Gastrocnemius medialis (tissue), 4 donors: ENCODE data around the gene SLC6A14. TPM values are rescaled to one million over a fixed set of nuclear protein-coding genes. Genes with fewer than 3 reads are reported as not detected.

ENCODE experiments used
- ATAC-seq, 2 donors: fragments of 150-250 bp; one replicate each; pipeline ENCODE4 v1.9.1; 2016
- DNase-seq, 2 donors: peaks; one replicate each; pipeline ENCODE4 v3.0.0-alpha.2; 2019
- H3K27ac ChIP-seq, 4 donors: fragments of 200-600 bp; sonication (generic); 1 replicate in 1 of 4; 2 replicates in 3 of 4; pipeline ENCODE4 v1.5.1; 2016 to 2018; ENCODE audit warnings: mild to moderate bottlenecking in 2 of 4, moderate library complexity in 1 of 4
- H3K27me3 ChIP-seq, 3 donors: fragments of 200-600 bp; sonication (generic) in 2 of 3; 1 replicate in 1 of 3; 2 replicates in 2 of 3; pipeline versions ENCODE4 v1.5.1 to v1.6.0; 2016 to 2019; ENCODE audit warnings: mild to moderate bottlenecking in 1 of 3, moderate library complexity in 1 of 3
- H3K36me3 ChIP-seq, 2 donors: fragments of 200-600 bp; sonication (generic) in 1 of 2; one replicate each; pipeline ENCODE4 v1.5.1; 2017 to 2018
- H3K4me1 ChIP-seq, 2 donors: fragments of 200-600 bp; sonication (generic) in 1 of 2; one replicate each; pipeline ENCODE4 v1.5.1; 2016 to 2017; ENCODE audit warnings: mild to moderate bottlenecking in 2 of 2
- H3K4me3 ChIP-seq, 4 donors: fragments of 200-600 bp; sonication (generic) in 3 of 4; 1 replicate in 1 of 4; 2 replicates in 3 of 4; pipeline ENCODE4 v1.5.1; 2016 to 2019; ENCODE audit warnings: mild to moderate bottlenecking in 2 of 4
- H3K9me3 ChIP-seq, 3 donors: fragments of 200-600 bp; sonication (generic) in 2 of 3; 1 replicate in 1 of 3; 2 replicates in 2 of 3; pipeline ENCODE4 v1.5.1; 2016 to 2019
- POLR2A ChIP-seq, 2 donors: fragments of 450-650 bp; IDR thresholded peaks; one replicate each; pipeline ENCODE4 v1.6.1; 2017; ENCODE audit warnings: antibody characterized with exemption in 2 of 2, mild to moderate bottlenecking in 2 of 2, moderate library complexity in 2 of 2
- in situ Hi-C, 4 donors: fragments of 200-750 bp; cut with MboI; loops; one replicate each; pipeline versions ENCODE4 v1.15.0 to v1.8.0; 2017; ENCODE audit warnings: low sequenced_read_pairs in 4 of 4
- intact Hi-C: fragments of 100-400 bp; cut with DNase I; formaldehyde crosslinking; loops from one replicate; pipeline ENCODE4 v1.15.1; 2023; ENCODE audit warnings: low total_unique reads
- total RNA-seq, 4 donors: library from RNA; depleted of rRNA; stranded (reverse); fragments of >200 nt; gene quantifications; one replicate each; pipeline versions ENCODE4 v1.1.0 to v1.2.3, GENCODE V29; 2016
- TF ChIP-seq, protein P1 (sequence below), 5 experiments: fragments of 450-650 bp in 3 of 5; fragments of 200-600 bp in 2 of 5; sonication (generic) in 2 of 5; IDR thresholded peaks in 4 of 5; conservative IDR thresholded peaks in 1 of 5; 1 replicate in 4 of 5; 2 replicates in 1 of 5; pipeline ENCODE4 v1.5.1; 2016 to 2019; ENCODE audit warnings: antibody characterized with exemption in 5 of 5, mild to moderate bottlenecking in 3 of 5, moderate library complexity in 3 of 5

Gene SLC6A14
- total RNA-seq, 4 donors from 2014 or later, result not detected

GRCh38 chrX:116413273-116413672, 23.1 kb upstream of the SLC6A14 start:
- ATAC-seq, result no peak
- Histone ChIP-seq H3K27me3 (no peaks in the 10 kb centered on the region), H3K4me1 (no peaks in the 10 kb centered on the region), H3K4me3 (no peak overlapping the region), H3K9me3 (no peaks in the 10 kb centered on the region), H3K27ac (no peak overlapping the region), H3K36me3 (no peaks in the 10 kb centered on the region)
- in situ Hi-C loops, result no loop called here
- intact Hi-C loops, result no loop called here
- no peak for TF ChIP-seq POLR2A (IDR thresholded peaks at IDR 0.05)
- TF ChIP-seq, protein P1, sequence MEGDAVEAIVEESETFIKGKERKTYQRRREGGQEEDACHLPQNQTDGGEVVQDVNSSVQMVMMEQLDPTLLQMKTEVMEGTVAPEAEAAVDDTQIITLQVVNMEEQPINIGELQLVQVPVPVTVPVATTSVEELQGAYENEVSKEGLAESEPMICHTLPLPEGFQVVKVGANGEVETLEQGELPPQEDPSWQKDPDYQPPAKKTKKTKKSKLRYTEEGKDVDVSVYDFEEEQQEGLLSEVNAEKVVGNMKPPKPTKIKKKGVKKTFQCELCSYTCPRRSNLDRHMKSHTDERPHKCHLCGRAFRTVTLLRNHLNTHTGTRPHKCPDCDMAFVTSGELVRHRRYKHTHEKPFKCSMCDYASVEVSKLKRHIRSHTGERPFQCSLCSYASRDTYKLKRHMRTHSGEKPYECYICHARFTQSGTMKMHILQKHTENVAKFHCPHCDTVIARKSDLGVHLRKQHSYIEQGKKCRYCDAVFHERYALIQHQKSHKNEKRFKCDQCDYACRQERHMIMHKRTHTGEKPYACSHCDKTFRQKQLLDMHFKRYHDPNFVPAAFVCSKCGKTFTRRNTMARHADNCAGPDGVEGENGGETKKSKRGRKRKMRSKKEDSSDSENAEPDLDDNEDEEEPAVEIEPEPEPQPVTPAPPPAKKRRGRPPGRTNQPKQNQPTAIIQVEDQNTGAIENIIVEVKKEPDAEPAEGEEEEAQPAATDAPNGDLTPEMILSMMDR (IDR thresholded peaks at IDR 0.05 in 4 of 5, conservative IDR thresholded peaks at IDR 0.05 in 1 of 5), result no peak
- DNase-seq, result no peak

- TF ChIP-seq POLR2A (IDR thresholded peaks at IDR 0.05), result no peak
- TF ChIP-seq, protein P1 (IDR thresholded peaks at IDR 0.05 in 4 of 5, conservative IDR thresholded peaks at IDR 0.05 in 1 of 5), result no peak
- H3K4me3 ChIP-seq, result no peak overlapping the region
- no peak overlapping the region for H3K27ac ChIP-seq
- no peak for DNase-seq
- no peaks in the 10 kb centered on the region for H3K27me3 ChIP-seq
- in situ Hi-C loops (no loop called here), intact Hi-C loops (no loop called here)
- no peaks in the 10 kb centered on the region for H3K4me1 ChIP-seq
- no peaks in the 10 kb centered on the region for H3K36me3 ChIP-seq
- H3K9me3 ChIP-seq, result no peaks in the 10 kb centered on the region
- no peak for ATAC-seq
Observed at GRCh38 chrX:116417214-116417613, 19.2 kb upstream of the SLC6A14 start.

GRCh38 chrX:116417968-116418367, 18.4 kb upstream of the SLC6A14 start:
- ATAC-seq, result no peak
- H3K27me3 ChIP-seq, result no peaks in the 10 kb centered on the region
- no peak for DNase-seq
- no peaks in the 10 kb centered on the region for H3K4me1 ChIP-seq
- no peaks in the 10 kb centered on the region for H3K36me3 ChIP-seq
- in situ Hi-C loops (no loop called here), intact Hi-C loops (no loop called here)
- TF ChIP-seq, protein P1 (IDR thresholded peaks at IDR 0.05 in 4 of 5, conservative IDR thresholded peaks at IDR 0.05 in 1 of 5), result no peak
- no peak for TF ChIP-seq POLR2A (IDR thresholded peaks at IDR 0.05)
- no peak overlapping the region for H3K27ac ChIP-seq
- no peaks in the 10 kb centered on the region for H3K9me3 ChIP-seq
- H3K4me3 ChIP-seq, result no peak overlapping the region

DNA sequence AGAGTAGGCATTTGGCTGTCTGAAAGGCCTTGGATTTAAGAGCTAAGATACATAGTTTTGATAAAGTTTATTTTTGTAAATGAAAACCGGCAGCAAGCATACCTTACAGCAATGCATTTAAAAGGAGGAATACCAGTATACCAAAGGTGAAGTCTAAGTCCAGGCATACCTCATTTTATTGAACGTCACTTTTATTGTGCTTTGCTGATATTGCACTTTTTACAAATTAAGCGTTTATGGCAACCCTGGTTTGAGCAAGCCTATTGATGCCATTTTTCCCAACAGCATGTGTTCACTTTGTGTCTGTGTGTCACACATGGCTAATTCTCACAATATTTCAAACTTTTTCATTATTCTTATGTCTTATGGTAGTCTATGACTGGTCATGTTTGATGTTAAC, 8.4 kb upstream of the SLC6A14 start:
- H3K36me3 ChIP-seq, result no peaks in the 10 kb centered on the region
- H3K27ac ChIP-seq, result no peak overlapping the region
- H3K27me3 ChIP-seq, result no peaks in the 10 kb centered on the region
- no peaks in the 10 kb centered on the region for H3K9me3 ChIP-seq
- no peak overlapping the region for H3K4me3 ChIP-seq
- no peak for ATAC-seq
- intact Hi-C loops, result no loop called here
- no peaks in the 10 kb centered on the region for H3K4me1 ChIP-seq
- TF ChIP-seq, protein P1 (IDR thresholded peaks at IDR 0.05 in 4 of 5, conservative IDR thresholded peaks at IDR 0.05 in 1 of 5), result no peak
- TF ChIP-seq POLR2A (IDR thresholded peaks at IDR 0.05), result no peak
- DNase-seq, result no peak
- in situ Hi-C loops, result no loop called here

DNA sequence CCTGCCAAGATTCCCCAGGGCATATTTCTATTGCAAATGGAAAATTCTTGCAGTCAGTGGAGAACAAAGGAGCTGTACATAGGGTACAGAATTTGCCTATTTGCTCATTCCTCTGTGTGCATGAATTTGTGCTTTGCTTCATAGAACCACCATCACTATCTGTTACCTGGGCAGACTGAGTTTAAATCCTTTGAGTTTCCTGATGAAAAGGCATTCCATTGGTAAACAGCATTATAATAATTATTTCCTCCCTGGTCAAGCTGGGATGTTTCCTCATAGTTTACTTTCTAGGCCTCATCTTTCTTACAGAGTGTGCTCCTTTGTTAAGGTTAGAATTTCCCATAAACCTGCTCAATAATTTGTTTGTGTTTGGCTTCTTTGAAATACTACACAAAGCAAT, 809 bp upstream of the SLC6A14 start:
- H3K27me3 ChIP-seq, result no peaks in the 10 kb centered on the region
- DNase-seq (no peak), ATAC-seq (no peak)
- no peaks in the 10 kb centered on the region for H3K4me1 ChIP-seq
- in situ Hi-C loops, result no loop called here
- no peaks in the 10 kb centered on the region for H3K36me3 ChIP-seq
- intact Hi-C loops, result no loop called here
- no peak overlapping the region for H3K4me3 ChIP-seq
- no peaks in the 10 kb centered on the region for H3K9me3 ChIP-seq
- H3K27ac ChIP-seq, result no peak overlapping the region
- TF ChIP-seq, protein P1 (IDR thresholded peaks at IDR 0.05 in 4 of 5, conservative IDR thresholded peaks at IDR 0.05 in 1 of 5), result no peak
- TF ChIP-seq POLR2A (IDR thresholded peaks at IDR 0.05), result no peak
